Measurements from ENCODE around the gene DMAC2L.

- TF ChIP-seq POLR2A (IDR thresholded peaks at IDR 0.05) = no peak
- TF ChIP-seq CTCF (IDR thresholded peaks at IDR 0.05) = no peak
Measured at GRCh38 chr14:50343434-50343833, 31.3 kb downstream of the DMAC2L start.

All from tibial nerve (tissue), 3 donors.